HG03457 (cell line): ENCODE measurements around the gene GTSF1L.

Experiments
- ATAC-seq: cut with Tn5 transposase; IDR thresholded peaks from one replicate; pipeline ENCODE4 v1.9.1; 2021; ENCODE audit warnings: moderate number of reproducible peaks; ENCODE audit not compliant: unreplicated experiment

The GTSF1L gene

DNA sequence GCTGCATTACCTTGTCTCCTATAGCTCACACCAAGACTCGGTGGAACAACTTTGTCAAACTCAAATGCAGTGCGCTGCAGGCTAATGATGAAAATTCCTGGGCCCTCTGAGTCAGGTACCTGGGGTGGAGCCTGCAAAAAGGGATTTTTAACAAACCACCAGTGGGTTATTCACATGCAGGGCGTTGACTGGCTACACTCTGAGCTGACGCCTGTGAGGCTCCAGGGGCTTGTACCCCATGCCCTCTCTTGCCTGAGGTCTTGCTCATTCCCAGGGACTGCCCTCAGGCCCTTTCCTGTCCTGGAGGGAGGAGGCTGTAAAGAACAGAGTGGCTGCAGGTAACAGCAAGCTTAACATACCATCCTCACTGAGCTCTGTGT lies 9.2 kb downstream of the GTSF1L start:
- ATAC-seq: no peak

GRCh38 chr20:43716757-43717615 lies 9.8 kb downstream of the GTSF1L start:
- ATAC-seq: no peak

DNA sequence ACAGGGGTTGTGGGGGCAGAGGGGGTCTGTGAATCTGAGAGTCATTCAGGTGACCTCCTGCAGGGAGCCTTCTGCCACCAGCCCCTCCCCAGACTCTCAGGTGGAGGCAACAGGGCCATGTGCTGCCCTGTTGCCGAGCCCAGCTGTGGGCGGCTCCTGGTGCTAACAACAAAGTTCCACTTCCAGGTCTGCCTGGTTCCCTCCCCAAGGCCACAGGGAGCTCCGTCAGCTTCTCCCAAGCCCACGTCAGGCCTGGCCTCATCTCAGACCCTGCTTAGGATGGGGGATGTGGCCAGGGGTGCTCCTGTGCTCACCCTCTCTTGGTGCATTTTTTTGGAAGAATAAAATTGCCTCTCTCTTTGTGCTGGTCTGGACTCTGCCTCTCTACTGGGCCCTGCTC lies 10.7 kb downstream of the GTSF1L start:
- ATAC-seq: no peak

GRCh38 chr20:43715511-43715910 lies 11.3 kb downstream of the GTSF1L start:
- no peak for ATAC-seq

- no peak for ATAC-seq
Measured at GRCh38 chr20:43715044-43715443, 11.8 kb downstream of the GTSF1L start.

DNA sequence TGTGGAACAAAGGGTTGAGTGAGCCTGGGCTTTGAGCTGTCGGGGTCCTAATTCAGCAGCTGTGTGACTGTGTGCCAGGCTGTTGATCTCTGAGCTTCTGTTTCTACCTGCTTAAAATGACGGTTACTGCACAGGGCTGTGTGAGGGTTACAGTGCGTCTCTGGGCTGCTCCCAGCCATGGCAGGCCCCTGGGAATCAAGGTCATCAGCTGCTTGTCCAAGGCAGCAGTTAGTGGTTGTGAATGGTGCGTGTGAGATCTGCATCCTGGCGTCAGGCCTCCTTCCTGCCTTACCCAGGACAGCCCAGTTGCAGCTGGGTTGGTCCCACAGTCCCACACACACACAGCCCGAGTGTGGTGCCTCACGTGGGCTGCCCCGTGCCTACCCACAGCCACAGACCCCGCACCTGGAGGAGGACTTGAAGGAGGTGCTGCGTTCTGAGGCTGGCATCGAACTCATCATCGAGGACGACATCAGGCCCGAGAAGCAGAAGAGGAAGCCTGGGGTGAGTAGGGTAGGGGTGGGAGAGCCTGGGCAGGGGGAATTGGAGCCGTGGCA lies 15.6 kb downstream of the GTSF1L start:
- no peak for ATAC-seq

GRCh38 chr20:43710370-43711044 lies 16.3 kb downstream of the GTSF1L start:
- ATAC-seq: no peak

DNA sequence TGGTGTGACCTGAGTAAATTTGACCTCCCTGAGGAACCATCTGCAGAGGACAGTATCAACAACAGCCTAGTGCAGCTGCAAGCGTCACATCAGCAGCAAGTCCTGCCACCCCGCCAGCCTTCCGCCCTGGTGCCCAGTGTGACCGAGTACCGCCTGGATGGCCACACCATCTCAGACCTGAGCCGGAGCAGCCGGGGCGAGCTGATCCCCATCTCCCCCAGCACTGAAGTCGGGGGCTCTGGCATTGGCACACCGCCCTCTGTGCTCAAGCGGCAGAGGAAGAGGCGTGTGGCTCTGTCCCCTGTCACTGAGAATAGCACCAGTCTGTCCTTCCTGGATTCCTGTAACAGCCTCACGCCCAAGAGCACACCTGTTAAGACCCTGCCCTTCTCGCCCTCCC lies 24.3 kb downstream of the GTSF1L start:
- no peak for ATAC-seq

GRCh38 chr20:43700627-43701026 lies 26.2 kb downstream of the GTSF1L start:
- ATAC-seq: no peak

- no peak for ATAC-seq
Measured at GRCh38 chr20:43699941-43700565, 26.7 kb downstream of the GTSF1L start.

- no peak for ATAC-seq
Measured at GRCh38 chr20:43695571-43695970, 31.2 kb downstream of the GTSF1L start.

DNA sequence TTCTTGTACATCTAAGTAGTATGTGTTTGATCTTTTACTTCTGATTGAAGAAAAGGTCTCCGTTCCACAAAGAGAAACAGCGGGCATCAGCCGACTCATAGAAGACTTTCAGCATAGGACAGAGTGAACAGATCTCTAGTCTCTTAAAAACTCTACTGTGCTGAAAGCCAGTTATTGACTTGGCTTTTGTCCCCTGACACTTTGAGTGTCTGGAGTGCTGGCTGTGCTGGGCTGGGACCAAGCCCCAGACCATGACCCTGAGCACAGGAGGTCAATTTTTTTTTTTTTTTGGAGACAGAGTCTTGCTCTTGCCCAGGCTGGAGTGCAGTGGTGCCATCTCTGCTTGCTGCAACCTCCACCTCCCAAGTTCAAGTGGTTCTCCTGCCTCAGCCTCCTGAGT lies 32.0 kb downstream of the GTSF1L start:
- no peak for ATAC-seq

- no peak for ATAC-seq
Measured at GRCh38 chr20:43691928-43692524, 34.8 kb downstream of the GTSF1L start.

GRCh38 chr20:43690943-43691598 lies 35.7 kb downstream of the GTSF1L start:
- ATAC-seq: no peak

DNA sequence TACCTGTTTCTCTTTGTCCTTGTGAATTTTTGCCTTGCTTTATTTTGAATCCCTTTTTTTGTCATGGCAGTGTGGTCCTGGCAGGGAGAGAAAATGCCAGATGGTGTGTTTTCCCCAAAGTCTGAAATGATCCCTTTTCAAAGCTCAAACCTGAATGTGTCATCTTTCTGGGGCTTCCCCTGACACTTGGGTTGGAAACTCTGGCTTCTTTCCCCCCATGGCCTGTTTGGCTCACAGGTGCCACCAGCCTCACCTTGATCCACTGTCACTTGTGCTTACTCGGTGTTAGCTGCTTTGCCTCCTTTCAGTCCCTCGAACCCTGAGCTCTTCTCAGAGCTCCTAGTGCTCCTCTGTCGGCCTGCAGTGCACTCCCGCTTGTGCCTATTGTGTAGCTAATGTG lies 37.6 kb downstream of the GTSF1L start:
- no peak for ATAC-seq

GRCh38 chr20:43686820-43687219 lies 40.0 kb downstream of the GTSF1L start:
- no peak for ATAC-seq

GRCh38 chr20:43682446-43682845 lies 44.4 kb downstream of the GTSF1L start:
- peak; percentile 13 for ATAC-seq

DNA sequence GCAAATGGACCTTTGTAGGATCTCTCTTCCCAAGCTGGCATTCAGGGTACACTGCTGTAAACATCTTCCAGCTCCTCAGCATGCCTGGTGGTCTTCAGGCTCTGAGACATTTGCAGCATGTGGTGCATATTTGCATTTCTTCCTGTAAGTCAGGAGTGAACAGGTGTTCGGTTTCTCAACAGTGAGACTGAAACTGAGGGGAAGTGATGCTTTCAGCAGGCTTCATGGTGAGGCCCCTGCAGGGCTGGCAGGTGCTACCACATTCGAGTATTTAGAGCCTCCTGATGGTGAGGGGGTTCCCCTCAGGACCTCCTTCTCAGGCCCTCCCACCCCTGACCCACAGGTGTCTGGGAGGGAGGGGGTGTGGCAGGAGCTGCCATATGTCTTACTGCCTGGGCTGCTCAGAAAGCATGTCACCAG lies 44.8 kb downstream of the GTSF1L start:
- peak; percentile 90 for ATAC-seq

- peak; percentile 13 for ATAC-seq
Measured at GRCh38 chr20:43681468-43681942, 45.3 kb downstream of the GTSF1L start.

DNA sequence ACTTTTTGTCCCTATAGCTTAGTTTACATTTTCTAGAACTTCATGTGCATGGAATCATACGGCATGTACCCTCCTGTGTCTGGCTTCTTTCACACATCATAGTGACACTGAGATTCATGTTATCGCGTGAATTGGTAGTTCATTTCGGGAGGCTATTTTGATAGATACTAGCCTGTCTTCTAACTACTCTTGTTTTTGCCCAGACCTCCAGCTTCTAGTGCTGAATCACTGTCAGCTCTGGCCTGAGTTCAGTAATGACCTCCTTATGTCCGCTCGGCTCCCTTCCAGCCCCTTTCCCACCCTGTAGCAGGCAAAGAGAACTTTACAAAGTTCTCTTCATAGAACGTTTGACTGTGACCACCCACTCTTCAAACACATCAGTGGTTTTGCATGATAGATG lies 45.8 kb downstream of the GTSF1L start:
- ATAC-seq: no peak

DNA sequence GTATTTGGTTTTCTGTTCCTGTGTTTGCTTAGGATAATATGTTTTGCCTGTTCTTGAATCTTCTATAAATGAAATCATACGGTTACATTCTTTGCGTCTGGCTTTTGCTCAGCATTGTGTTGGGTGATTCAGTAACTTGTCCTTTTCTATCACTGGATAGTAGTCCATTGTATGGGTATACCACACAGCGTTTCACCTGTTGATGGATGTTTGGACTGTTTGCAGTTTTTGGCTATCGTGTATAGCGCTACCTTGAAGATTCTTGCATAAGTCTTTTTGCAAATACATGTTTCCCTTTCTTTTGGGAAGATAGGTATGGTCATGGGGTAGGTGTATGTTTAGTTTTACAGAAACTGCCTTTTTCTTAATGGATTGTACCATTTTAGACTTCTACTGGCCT lies 50.4 kb downstream of the GTSF1L start:
- ATAC-seq: no peak
